ENCODE results near the gene AMACR.
"Not testable (repeated sequence)": the region's sequence is repeated elsewhere in the genome, so short reads cannot be mapped to it uniquely, and the experiment has no call there.

AMACR gene

DNA sequence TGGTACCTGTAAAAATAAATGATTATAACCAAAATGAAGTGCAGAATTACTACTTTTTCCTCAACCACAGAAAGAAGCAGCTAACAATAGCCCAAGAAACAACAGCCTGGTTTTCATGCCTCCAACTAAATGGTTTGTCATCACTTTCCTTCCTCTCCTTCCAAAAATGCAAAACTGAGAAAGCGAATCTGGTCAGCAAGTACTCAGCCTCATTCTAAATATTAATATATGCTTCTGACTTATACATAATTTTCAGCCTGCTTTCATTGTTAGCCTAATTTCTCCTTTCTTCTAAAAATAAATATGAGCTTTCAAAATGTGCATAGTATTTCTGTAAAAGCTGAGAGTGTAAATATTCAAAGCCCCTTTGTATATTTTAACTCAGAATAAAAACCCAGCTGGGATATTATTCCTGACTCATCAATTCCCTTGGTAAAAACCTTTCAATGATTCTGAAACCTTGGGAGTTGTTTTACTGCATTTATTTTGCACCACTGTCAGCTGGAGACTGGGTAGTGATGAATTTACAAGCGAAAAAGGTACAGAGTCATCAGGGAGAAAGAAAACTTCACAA lies 50.2 kb downstream of the AMACR start:
- Histone ChIP-seq H3K9me3 (ENCODE audit: severe bottlenecking) (no peaks in the 10 kb centered on the region), H3K36me3 (no peaks in the 10 kb centered on the region), H3K27me3 (ENCODE audit: insufficient read depth, low read depth, severe bottlenecking) (peaks cover 54% of the 10 kb centered on the region), H3K27ac (no peak overlapping the region), H3K4me3 (ENCODE audit: low read depth, low read length) (no peak overlapping the region)
- DNase-seq, result no peak
- TF ChIP-seq, protein P1, sequence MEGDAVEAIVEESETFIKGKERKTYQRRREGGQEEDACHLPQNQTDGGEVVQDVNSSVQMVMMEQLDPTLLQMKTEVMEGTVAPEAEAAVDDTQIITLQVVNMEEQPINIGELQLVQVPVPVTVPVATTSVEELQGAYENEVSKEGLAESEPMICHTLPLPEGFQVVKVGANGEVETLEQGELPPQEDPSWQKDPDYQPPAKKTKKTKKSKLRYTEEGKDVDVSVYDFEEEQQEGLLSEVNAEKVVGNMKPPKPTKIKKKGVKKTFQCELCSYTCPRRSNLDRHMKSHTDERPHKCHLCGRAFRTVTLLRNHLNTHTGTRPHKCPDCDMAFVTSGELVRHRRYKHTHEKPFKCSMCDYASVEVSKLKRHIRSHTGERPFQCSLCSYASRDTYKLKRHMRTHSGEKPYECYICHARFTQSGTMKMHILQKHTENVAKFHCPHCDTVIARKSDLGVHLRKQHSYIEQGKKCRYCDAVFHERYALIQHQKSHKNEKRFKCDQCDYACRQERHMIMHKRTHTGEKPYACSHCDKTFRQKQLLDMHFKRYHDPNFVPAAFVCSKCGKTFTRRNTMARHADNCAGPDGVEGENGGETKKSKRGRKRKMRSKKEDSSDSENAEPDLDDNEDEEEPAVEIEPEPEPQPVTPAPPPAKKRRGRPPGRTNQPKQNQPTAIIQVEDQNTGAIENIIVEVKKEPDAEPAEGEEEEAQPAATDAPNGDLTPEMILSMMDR (IDR thresholded peaks at IDR 0.05; ENCODE audit: low read depth, low read length), result no peak

DNA sequence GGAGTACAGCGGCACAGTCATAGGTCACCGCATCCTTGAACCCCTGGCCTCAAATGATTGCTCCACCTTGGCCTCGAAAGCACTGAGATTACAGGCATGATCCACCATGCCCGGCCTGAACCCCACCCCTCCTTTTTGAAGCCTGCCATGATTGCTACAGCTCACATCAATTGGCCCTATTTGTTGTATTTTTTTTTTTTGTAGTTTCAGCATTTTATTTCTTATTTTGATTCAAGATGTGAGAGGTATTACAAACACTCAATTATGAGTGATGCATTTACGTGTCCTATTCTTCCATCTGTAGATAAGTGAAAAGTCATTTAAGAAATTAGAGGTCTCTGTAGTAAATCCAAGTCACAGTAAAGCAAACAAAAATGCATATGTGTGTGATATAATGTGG lies 55.7 kb downstream of the AMACR start:
- not testable (repeated sequence) for H3K36me3 ChIP-seq

DNA sequence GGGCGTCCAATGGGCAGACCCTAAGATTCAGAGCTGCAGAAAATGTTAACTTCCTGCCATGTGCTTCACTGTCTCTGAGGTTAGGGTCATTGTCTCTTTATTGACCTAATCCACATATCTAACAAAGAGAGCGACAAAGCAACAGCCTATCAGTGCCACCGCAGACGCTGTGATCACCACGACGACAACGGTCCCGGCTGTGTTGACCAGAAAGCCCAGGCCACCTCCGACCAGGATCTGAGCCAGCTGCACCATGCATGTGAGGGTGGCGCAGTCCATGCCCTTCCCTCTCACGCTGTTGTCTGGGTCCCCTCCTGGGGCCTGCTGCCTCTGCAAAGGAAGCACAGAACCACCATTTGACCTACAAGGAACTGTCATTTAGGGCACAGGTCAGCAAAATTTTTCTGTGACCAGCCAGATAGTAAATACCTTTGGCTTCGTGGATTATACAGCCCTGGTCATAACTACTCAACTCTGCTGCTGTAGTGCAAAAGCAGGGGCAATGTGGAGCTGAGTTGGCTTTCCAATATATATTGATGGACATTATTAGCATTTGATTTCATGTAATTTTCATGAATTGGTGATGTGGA lies 63.2 kb downstream of the AMACR start:
- no peak overlapping the region for H3K27ac ChIP-seq
- peaks cover 90% of the 10 kb centered on the region for H3K27me3 ChIP-seq (ENCODE audit: insufficient read depth, low read depth, severe bottlenecking)
- no peaks in the 10 kb centered on the region for H3K36me3 ChIP-seq
- no peak overlapping the region for H3K4me3 ChIP-seq (ENCODE audit: low read depth, low read length)
- H3K9me3 ChIP-seq (ENCODE audit: severe bottlenecking), result no peaks in the 10 kb centered on the region
- DNase-seq, result no peak
- TF ChIP-seq, protein P1 (IDR thresholded peaks at IDR 0.05; ENCODE audit: low read depth, low read length), result no peak

More for the DNA sequence above, 55.7 kb downstream of the AMACR start:
- peaks cover 52% of the 10 kb centered on the region for H3K27me3 ChIP-seq (ENCODE audit: insufficient read depth, low read depth, severe bottlenecking)
- DNase-seq; H3K4me3 ChIP-seq (ENCODE audit: low read depth, low read length); H3K9me3 ChIP-seq (ENCODE audit: severe bottlenecking); H3K27ac ChIP-seq: not testable (repeated sequence)

DNA sequence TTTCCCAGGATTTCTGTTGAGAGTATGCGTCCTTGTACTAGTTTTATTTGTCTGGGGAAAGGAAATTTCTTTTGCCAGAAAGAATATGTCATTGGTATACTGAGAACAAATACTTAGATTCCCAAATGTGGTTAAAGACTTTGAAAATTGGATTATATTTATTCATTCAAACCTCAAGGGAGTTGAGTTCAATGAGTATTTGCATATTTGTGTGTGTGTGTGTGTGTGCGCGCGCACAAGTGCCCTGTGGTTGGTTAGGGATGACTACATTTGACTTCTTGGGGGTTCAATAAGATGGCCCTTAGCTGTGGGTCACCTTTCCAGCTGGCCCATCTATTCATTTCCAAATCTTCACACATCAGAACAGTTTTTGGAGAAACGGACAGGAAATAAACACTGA lies 66.8 kb downstream of the AMACR start:
- TF ChIP-seq, protein P1 (IDR thresholded peaks at IDR 0.05; ENCODE audit: low read depth, low read length), result no peak
- Histone ChIP-seq H3K27me3 (ENCODE audit: insufficient read depth, low read depth, severe bottlenecking) (peaks cover 92% of the 10 kb centered on the region), H3K4me3 (ENCODE audit: low read depth, low read length) (no peak overlapping the region), H3K9me3 (ENCODE audit: severe bottlenecking) (peaks cover 14% of the 10 kb centered on the region), H3K27ac (no peak overlapping the region), H3K36me3 (no peaks in the 10 kb centered on the region)
- DNase-seq, result no peak

DNA sequence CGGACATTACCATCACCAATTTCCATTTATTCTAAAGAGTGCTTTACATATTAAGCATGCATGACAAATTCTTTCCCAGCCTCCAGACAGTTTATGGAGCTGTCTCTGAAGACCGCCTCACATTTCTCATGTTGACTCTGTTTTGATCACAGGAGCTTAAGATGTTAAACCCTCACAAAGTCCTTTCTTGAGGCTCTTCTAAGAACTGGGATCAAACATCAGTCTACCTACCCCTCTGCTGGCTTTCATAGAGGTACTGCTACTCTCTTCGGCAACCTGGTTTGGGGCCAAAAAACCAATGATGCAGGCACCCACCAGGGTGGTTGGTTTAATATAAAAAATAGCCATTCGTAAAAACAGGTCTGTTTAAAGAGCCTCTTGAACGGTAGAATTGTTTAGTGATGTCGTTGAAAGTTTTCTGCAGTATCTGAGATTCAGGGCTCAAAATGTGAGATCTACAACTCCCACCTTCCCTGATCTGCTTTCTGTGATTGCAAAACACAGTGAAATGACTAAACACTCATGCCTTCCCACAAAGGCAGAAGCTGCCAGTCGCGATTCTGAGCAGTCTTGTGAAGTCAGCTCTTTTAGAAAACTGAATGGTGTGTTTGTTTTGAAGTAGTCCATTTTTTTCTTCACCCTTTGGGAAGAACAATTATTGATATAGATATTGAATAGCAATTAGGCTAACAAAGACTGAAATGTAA lies 68.1 kb downstream of the AMACR start:
- no peak for DNase-seq
- peaks cover 14% of the 10 kb centered on the region for H3K9me3 ChIP-seq (ENCODE audit: severe bottlenecking)
- H3K36me3 ChIP-seq, result no peaks in the 10 kb centered on the region
- peaks cover 93% of the 10 kb centered on the region for H3K27me3 ChIP-seq (ENCODE audit: insufficient read depth, low read depth, severe bottlenecking)
- no peak overlapping the region for H3K27ac ChIP-seq
- H3K4me3 ChIP-seq (ENCODE audit: low read depth, low read length), result no peak overlapping the region
- TF ChIP-seq, protein P1 (IDR thresholded peaks at IDR 0.05; ENCODE audit: low read depth, low read length), result no peak

DNA sequence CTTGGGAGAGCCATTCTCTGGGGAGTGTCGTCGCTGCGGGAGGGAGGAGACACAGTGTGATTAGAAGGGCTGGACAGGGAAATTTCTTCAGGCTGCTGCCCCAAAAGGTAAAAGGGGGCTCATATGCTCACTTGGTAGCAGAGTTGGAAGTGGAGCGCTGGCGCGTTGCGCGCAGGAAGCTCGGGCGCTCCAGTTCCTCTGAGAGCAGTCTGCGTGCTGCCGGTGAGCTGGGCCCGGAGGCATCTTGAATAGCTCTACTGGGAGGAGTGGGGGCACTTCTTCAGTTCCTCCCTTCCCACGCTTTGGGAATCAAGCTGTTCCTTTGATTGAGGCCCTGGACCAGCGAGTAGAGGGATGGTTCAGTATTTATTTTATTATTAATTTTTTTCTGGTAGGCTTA lies 69.0 kb downstream of the AMACR start:
- no peak for DNase-seq

More for the DNA sequence above, 69.0 kb downstream of the AMACR start:
- no peak overlapping the region for H3K4me3 ChIP-seq (ENCODE audit: low read depth, low read length)
- peaks cover 14% of the 10 kb centered on the region for H3K9me3 ChIP-seq (ENCODE audit: severe bottlenecking)
- no peak overlapping the region for H3K27ac ChIP-seq
- H3K36me3 ChIP-seq, result no peaks in the 10 kb centered on the region
- TF ChIP-seq, protein P1 (IDR thresholded peaks at IDR 0.05; ENCODE audit: low read depth, low read length), result no peak
- H3K27me3 ChIP-seq (ENCODE audit: insufficient read depth, low read depth, severe bottlenecking), result peaks cover 93% of the 10 kb centered on the region
